ENCODE data around the gene RANBP17.

The RANBP17 gene

GRCh38 chr5:171335616-171336015 is 473.8 kb downstream of the RANBP17 start:
- no peak for TF ChIP-seq CTCF (IDR thresholded peaks at IDR 0.05; ENCODE audit: insufficient read depth, low read depth, low read length, missing control alignments)
- DNase-seq (ENCODE audit: low read depth): no peak
- H3K4me3 ChIP-seq (ENCODE audit: low read depth, low read length): no peak overlapping the region

GRCh38 chr5:171336521-171337209 is 474.8 kb downstream of the RANBP17 start:
- peak overlapping the region; percentile 27 for H3K4me3 ChIP-seq (ENCODE audit: low read depth, low read length)
- peak; percentile 43 for TF ChIP-seq CTCF (IDR thresholded peaks at IDR 0.05; ENCODE audit: insufficient read depth, low read depth, low read length, missing control alignments)
- peak; percentile 47 for DNase-seq (ENCODE audit: low read depth)

GRCh38 chr5:171337210-171337569 is 475.4 kb downstream of the RANBP17 start:
- no peak for DNase-seq (ENCODE audit: low read depth)
- H3K4me3 ChIP-seq (ENCODE audit: low read depth, low read length): no peak overlapping the region; the same call in 1 of the 2 replicates

GRCh38 chr5:171340042-171340441 is 478.2 kb downstream of the RANBP17 start:
- no peak overlapping the region for H3K4me3 ChIP-seq (ENCODE audit: low read depth, low read length)
- no peak for TF ChIP-seq CTCF (IDR thresholded peaks at IDR 0.05; ENCODE audit: insufficient read depth, low read depth, low read length, missing control alignments)
- no peak for DNase-seq (ENCODE audit: low read depth)

More at GRCh38 chr5:171337210-171337569, 475.4 kb downstream of the RANBP17 start:
- no peak for TF ChIP-seq CTCF (IDR thresholded peaks at IDR 0.05; ENCODE audit: insufficient read depth, low read depth, low read length, missing control alignments)

DNA sequence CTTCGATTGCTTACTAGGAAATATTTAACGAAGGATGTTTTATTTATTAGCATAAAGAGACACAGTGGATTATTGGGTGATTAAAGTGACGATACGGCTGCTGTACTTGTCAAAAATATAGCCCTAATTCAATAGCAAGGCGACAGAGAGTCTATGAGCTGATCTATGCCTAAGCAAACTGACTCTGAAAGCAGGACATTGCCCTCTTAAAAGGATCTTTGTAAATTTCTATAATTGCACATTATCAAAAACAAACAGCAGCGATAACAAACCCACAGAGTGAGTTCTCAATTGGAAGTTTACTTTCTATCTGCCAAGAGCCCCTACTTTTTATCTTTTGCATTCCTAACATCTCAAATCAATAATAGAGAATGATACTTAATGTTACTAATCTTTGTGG is 478.7 kb downstream of the RANBP17 start:
- no peak for DNase-seq (ENCODE audit: low read depth)
- TF ChIP-seq CTCF (IDR thresholded peaks at IDR 0.05; ENCODE audit: insufficient read depth, low read depth, low read length, missing control alignments): no peak
- no peak overlapping the region for H3K4me3 ChIP-seq (ENCODE audit: low read depth, low read length)

DNA sequence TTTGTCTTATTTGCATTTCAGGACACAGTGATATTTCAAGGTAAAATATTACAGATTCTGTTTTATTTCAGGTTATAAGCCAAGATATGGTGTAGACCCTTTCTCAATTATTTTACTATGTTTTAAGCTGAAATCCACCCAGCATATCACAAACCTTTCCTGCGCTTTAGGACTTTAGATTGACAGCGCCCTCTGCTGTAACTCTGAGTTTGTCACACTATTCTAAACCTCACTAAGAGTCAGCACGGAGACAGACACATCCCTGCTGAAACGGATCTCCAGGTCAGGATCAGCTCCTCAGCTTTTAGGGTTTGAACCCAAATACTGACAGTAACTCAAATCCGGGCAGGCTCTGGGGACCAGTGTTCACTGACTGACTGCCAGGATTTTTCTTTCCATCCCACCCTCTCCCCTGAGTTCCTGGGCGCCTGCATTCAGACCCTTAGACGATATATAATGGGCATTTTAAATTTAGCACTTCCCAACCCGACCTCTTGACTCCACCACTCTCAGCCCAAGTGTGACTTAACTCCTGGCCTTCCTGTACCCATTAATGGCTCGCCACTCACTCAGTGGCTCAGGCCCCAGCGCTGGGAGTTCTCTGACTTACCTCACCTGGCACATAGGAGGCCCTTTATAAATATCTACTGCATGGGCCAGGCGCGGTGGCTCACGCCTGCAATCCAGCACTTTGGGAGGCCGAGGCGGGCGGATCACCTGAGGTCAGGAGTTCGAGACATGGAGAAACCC is 480.7 kb downstream of the RANBP17 start:
- peak; percentile 65 for DNase-seq (ENCODE audit: low read depth)
- H3K4me3 ChIP-seq (ENCODE audit: low read depth, low read length): no peak overlapping the region
- TF ChIP-seq CTCF (IDR thresholded peaks at IDR 0.05; ENCODE audit: insufficient read depth, low read depth, low read length, missing control alignments): peak; percentile 62

All from GM12865 (cell line).